ENCODE measurements around the gene CISTR. TPM values are rescaled to one million over a fixed set of nuclear protein-coding genes. Genes with fewer than 3 reads are reported as not detected.

Gene CISTR
- total and polyA plus RNA-seq, 2 experiments from 2014 or later, result not detected

- TF ChIP-seq ZNF462 (CRISPR knock-in tag; IDR thresholded peaks at IDR 0.05) (no peak), STAT1 (IDR thresholded peaks at IDR 0.05; ENCODE audit: unreplicated experiment) (no peak), ETS1 (IDR thresholded peaks at IDR 0.05) (no peak), CREB1 (CRISPR knock-in tag; IDR thresholded peaks at IDR 0.05; ENCODE audit: low read depth) (no peak), EZH2phosphoT487 (IDR thresholded peaks at IDR 0.05; ENCODE audit: unreplicated experiment) (no peak), EZH2 (IDR thresholded peaks at IDR 0.05; ENCODE audit: low read depth, unreplicated experiment) (no peak)
- TF ChIP-seq, protein P1, sequence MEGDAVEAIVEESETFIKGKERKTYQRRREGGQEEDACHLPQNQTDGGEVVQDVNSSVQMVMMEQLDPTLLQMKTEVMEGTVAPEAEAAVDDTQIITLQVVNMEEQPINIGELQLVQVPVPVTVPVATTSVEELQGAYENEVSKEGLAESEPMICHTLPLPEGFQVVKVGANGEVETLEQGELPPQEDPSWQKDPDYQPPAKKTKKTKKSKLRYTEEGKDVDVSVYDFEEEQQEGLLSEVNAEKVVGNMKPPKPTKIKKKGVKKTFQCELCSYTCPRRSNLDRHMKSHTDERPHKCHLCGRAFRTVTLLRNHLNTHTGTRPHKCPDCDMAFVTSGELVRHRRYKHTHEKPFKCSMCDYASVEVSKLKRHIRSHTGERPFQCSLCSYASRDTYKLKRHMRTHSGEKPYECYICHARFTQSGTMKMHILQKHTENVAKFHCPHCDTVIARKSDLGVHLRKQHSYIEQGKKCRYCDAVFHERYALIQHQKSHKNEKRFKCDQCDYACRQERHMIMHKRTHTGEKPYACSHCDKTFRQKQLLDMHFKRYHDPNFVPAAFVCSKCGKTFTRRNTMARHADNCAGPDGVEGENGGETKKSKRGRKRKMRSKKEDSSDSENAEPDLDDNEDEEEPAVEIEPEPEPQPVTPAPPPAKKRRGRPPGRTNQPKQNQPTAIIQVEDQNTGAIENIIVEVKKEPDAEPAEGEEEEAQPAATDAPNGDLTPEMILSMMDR (conservative IDR thresholded peaks at IDR 0.05; ENCODE audit: low read depth in 2 of 2), result no peak
Observed at GRCh38 chr12:53737093-53737808, 14.5 kb downstream of the CISTR start (continued).

Data from GM23338 (cell line).